Peyer's patch (tissue), 4 donors: ENCODE measurements around the gene SNX8.

Experiments
- POLR2A ChIP-seq, 2 donors: fragments of 450-650 bp; IDR thresholded peaks; one replicate each; pipeline ENCODE4 v1.5.1; 2017; ENCODE audit warnings: antibody characterized with exemption in 2 of 2, mild to moderate bottlenecking in 2 of 2, moderate library complexity in 2 of 2
- TF ChIP-seq, protein P1 (sequence below), 6 experiments: fragments of 450-650 bp in 4 of 6; fragments of 200-600 bp in 2 of 6; sonication (generic) in 1 of 6; IDR thresholded peaks; one replicate each; pipeline ENCODE4 v1.5.1; 2017 to 2019; ENCODE audit warnings: antibody characterized with exemption in 6 of 6, mild to moderate bottlenecking in 3 of 6, moderate library complexity in 1 of 6

DNA sequence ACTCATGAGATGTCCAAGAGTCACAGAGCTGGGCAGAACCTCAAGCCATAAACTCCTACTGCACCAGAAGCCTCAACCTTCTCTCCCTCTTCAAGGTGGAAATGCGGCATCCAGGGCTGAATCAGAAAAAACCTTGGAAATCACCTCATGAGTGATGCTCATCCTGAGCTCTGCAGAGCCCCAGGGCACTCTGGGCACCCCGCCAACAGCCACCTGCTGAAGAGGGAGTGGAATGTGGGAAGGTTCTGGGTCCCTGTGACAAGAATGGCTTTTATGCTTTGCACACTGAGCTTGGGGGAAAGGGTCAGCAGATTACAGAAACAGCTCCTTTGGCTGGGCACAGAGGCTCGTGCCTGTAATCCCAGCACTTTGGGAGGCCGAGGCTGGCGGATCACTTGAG, 53.4 kb downstream of the SNX8 start:
- TF ChIP-seq, protein P1, sequence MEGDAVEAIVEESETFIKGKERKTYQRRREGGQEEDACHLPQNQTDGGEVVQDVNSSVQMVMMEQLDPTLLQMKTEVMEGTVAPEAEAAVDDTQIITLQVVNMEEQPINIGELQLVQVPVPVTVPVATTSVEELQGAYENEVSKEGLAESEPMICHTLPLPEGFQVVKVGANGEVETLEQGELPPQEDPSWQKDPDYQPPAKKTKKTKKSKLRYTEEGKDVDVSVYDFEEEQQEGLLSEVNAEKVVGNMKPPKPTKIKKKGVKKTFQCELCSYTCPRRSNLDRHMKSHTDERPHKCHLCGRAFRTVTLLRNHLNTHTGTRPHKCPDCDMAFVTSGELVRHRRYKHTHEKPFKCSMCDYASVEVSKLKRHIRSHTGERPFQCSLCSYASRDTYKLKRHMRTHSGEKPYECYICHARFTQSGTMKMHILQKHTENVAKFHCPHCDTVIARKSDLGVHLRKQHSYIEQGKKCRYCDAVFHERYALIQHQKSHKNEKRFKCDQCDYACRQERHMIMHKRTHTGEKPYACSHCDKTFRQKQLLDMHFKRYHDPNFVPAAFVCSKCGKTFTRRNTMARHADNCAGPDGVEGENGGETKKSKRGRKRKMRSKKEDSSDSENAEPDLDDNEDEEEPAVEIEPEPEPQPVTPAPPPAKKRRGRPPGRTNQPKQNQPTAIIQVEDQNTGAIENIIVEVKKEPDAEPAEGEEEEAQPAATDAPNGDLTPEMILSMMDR (IDR thresholded peaks at IDR 0.05), result no peak
- no peak for TF ChIP-seq POLR2A (IDR thresholded peaks at IDR 0.05)
